Measurements from ENCODE around the gene CEMIP. TPM values are rescaled to one million over a fixed set of nuclear protein-coding genes. Genes with fewer than 3 reads are reported as not detected.

The CEMIP gene
- polyA plus RNA-seq, 1 experiment = 221 TPM

DNA sequence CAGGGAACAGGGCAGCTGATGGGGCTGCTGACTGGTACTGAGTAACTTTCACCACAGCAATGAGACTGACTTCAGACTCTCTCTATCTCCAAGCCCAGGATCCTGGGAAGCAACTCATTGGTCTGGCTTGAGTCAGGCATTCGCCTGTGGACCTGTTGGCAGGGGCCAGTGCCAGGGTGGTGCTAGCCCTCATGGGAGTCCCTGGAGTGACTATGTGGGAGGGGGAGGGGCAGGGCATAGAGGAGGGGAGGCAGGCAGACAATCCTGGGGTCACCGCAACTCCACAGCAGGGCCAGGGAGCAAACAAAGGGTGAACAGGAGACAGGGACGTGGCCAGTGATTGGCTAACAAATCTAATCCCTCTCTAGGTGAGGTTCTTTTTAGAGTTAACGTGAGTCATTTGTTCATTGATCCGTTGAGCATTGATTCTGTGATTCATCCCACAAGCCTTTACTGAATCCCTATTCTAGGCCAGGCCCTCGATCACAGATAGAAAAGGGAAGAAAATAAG lies 71.8 kb downstream of the CEMIP start:
- H3K9me3 ChIP-seq (ENCODE audit: control insufficient read depth, insufficient read depth, low read length) = no peaks in the 10 kb centered on the region
- H3K27me3 ChIP-seq (ENCODE audit: control insufficient read depth, insufficient read depth, low read length) = peaks cover 31% of the 10 kb centered on the region
- TF ChIP-seq, protein P1, sequence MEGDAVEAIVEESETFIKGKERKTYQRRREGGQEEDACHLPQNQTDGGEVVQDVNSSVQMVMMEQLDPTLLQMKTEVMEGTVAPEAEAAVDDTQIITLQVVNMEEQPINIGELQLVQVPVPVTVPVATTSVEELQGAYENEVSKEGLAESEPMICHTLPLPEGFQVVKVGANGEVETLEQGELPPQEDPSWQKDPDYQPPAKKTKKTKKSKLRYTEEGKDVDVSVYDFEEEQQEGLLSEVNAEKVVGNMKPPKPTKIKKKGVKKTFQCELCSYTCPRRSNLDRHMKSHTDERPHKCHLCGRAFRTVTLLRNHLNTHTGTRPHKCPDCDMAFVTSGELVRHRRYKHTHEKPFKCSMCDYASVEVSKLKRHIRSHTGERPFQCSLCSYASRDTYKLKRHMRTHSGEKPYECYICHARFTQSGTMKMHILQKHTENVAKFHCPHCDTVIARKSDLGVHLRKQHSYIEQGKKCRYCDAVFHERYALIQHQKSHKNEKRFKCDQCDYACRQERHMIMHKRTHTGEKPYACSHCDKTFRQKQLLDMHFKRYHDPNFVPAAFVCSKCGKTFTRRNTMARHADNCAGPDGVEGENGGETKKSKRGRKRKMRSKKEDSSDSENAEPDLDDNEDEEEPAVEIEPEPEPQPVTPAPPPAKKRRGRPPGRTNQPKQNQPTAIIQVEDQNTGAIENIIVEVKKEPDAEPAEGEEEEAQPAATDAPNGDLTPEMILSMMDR (IDR thresholded peaks at IDR 0.05; ENCODE audit: low read depth, low read length) = no peak
- H3K4me3 ChIP-seq (ENCODE audit: low read depth, low read length) = no peak overlapping the region
- CTCF ChIA-PET = no interaction called here
- POLR2A ChIA-PET = no interaction called here
- H3K27ac ChIP-seq (ENCODE audit: low read depth, low read length) = no peak overlapping the region
- DNase-seq (ENCODE audit: low read depth, low spot score) = no peak

DNA sequence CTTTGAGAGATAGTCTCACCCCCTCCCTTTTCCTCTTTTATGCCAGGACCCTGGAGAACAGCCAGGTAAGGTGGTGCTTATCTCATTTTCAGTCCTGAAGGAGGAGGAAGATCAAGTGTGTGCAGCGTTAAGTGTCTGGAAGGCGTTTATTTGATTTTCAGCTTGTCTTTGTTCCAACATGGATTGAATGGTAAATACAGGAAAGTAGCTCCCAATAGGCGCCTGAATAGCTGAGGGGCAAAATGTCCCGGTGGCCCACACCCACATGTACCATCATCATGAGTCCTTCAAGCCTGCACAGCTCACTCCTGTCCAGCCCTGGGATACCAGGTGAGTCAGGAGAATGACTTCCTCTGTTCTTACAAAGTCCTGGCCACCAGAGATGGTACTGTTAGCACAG lies 73.5 kb downstream of the CEMIP start:
- ChIA-PET CTCF (no interaction called here), POLR2A (no interaction called here)
- no peak overlapping the region for H3K4me3 ChIP-seq (ENCODE audit: low read depth, low read length)
- DNase-seq (ENCODE audit: low read depth, low spot score) = no peak
- H3K9me3 ChIP-seq (ENCODE audit: control insufficient read depth, insufficient read depth, low read length) = no peaks in the 10 kb centered on the region
- H3K27me3 ChIP-seq (ENCODE audit: control insufficient read depth, insufficient read depth, low read length) = peaks cover 31% of the 10 kb centered on the region
- TF ChIP-seq, protein P1 (IDR thresholded peaks at IDR 0.05; ENCODE audit: low read depth, low read length) = no peak
- H3K27ac ChIP-seq (ENCODE audit: low read depth, low read length) = no peak overlapping the region

DNA sequence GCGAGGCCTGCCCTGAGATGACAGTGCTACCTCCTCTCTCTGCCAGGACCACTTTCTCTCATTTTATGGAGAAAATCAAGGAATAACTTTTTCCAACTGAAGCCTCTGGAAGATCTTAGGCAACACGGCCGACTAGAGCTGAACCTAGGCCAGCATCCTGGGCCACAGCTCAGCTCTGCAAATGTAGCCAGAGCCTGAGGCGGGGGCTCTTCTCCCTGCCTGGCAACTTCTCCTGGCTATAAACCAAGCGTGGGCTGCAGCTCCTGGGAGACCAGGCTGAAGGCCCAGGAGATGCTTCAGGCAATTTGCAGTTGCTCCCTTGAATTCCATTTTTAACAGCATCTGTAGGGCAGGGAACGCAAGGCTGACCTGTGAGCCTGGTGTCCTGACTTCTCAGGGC lies 74.9 kb downstream of the CEMIP start:
- peaks cover 29% of the 10 kb centered on the region for H3K27me3 ChIP-seq (ENCODE audit: control insufficient read depth, insufficient read depth, low read length)
- ChIA-PET POLR2A (no interaction called here), CTCF (no interaction called here)
- H3K27ac ChIP-seq (ENCODE audit: low read depth, low read length) = no peak overlapping the region
- no peak overlapping the region for H3K4me3 ChIP-seq (ENCODE audit: low read depth, low read length)
- no peak for DNase-seq (ENCODE audit: low read depth, low spot score)
- TF ChIP-seq, protein P1 (IDR thresholded peaks at IDR 0.05; ENCODE audit: low read depth, low read length) = no peak
- no peaks in the 10 kb centered on the region for H3K9me3 ChIP-seq (ENCODE audit: control insufficient read depth, insufficient read depth, low read length)

DNA sequence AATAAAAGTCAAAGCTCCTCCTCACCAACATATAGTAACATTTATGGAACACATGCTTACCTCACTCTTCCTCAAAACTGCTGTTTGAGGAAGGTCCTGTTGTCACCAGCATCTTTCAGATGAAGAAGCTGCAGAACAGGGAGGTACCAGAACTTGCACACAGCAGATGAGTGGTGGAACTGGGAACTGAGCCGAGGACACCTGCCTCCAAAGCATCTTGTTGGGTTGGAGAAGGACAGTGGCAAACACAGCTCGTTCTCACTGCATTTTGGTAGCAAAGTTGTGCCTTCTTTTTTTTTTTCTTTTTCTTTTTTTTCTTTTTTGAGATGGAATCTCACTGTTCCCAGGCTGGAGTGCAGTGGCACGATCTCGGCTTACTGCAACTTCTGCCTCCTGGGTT lies 76.0 kb downstream of the CEMIP start:
- no peak overlapping the region for H3K4me3 ChIP-seq (ENCODE audit: low read depth, low read length)
- DNase-seq (ENCODE audit: low read depth, low spot score) = no peak
- no peaks in the 10 kb centered on the region for H3K9me3 ChIP-seq (ENCODE audit: control insufficient read depth, insufficient read depth, low read length)
- ChIA-PET CTCF (interaction anchor here (0.6 kb wide), 1 partner anchor 122 kb away, joined by 6 read pairs; no protein-coding TSS in a partner anchor), POLR2A (no interaction called here)
- peaks cover 35% of the 10 kb centered on the region for H3K27me3 ChIP-seq (ENCODE audit: control insufficient read depth, insufficient read depth, low read length)
- H3K27ac ChIP-seq (ENCODE audit: low read depth, low read length) = no peak overlapping the region
- TF ChIP-seq, protein P1 (IDR thresholded peaks at IDR 0.05; ENCODE audit: low read depth, low read length) = no peak

DNA sequence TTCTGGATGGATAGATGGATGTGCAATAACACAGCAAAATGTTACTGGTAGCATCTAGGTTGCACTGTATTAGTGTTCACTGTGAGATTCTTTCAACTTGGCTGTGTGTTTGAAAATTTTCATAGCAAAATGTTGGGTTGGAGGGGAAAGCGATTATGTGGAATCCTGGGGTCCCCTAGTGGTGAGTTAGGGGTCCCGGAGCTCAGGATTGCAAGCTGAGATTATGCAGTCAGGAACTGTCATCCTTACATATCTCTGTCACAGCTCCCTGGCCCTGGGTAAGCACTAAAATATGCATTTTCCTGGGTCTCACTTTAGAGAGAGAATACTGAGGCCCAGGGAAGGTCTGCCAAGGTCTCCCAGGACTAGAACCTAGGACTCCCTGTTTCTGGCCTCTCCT lies 77.2 kb downstream of the CEMIP start:
- TF ChIP-seq, protein P1 (IDR thresholded peaks at IDR 0.05; ENCODE audit: low read depth, low read length) = peak; percentile 44
- DNase-seq (ENCODE audit: low read depth, low spot score) = no peak
- H3K27ac ChIP-seq (ENCODE audit: low read depth, low read length) = no peak overlapping the region
- H3K27me3 ChIP-seq (ENCODE audit: control insufficient read depth, insufficient read depth, low read length) = peaks cover 28% of the 10 kb centered on the region
- CTCF ChIA-PET = no interaction called here
- POLR2A ChIA-PET = no interaction called here
- no peak overlapping the region for H3K4me3 ChIP-seq (ENCODE audit: low read depth, low read length)
- H3K9me3 ChIP-seq (ENCODE audit: control insufficient read depth, insufficient read depth, low read length) = no peaks in the 10 kb centered on the region
